22Rv1 (cell line): ENCODE measurements around the gene RBM33.

Experiments
- ZFX ChIP-seq: fragments of 450-650 bp; IDR thresholded peaks from 2 replicates; pipeline ENCODE4 v1.6.1; 2017; ENCODE audit warnings: antibody characterized with exemption, borderline replicate concordance
- TF ChIP-seq, protein P1 (sequence below): fragments of 450-650 bp; IDR thresholded peaks from 2 replicates; pipeline ENCODE4 v1.5.1; 2017; ENCODE audit warnings: mild to moderate bottlenecking

DNA sequence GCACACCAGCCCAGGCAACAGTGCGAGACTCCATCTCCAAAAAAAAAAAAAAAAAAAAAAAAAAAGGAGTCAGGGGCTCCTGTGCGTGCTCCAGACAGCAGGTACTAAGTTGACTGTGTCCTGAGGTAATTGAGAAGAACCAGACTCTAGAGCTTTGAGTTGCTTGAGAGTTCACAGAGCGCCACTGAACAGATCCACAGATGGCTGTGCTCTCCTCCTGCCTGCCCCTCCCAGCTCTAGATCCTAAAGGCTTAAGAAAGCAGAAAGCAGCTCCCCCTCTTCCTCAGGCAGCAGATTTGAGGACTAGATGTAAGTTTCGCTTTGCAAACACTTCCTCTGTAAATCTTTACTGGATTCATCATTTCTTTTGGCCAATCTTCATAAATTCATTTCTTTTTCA is 129.1 kb downstream of the RBM33 start:
- TF ChIP-seq, protein P1, sequence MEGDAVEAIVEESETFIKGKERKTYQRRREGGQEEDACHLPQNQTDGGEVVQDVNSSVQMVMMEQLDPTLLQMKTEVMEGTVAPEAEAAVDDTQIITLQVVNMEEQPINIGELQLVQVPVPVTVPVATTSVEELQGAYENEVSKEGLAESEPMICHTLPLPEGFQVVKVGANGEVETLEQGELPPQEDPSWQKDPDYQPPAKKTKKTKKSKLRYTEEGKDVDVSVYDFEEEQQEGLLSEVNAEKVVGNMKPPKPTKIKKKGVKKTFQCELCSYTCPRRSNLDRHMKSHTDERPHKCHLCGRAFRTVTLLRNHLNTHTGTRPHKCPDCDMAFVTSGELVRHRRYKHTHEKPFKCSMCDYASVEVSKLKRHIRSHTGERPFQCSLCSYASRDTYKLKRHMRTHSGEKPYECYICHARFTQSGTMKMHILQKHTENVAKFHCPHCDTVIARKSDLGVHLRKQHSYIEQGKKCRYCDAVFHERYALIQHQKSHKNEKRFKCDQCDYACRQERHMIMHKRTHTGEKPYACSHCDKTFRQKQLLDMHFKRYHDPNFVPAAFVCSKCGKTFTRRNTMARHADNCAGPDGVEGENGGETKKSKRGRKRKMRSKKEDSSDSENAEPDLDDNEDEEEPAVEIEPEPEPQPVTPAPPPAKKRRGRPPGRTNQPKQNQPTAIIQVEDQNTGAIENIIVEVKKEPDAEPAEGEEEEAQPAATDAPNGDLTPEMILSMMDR, result no peak
- TF ChIP-seq ZFX, result no peak
